ACHN (cell line): Measurements from ENCODE around the gene ASPG.

Source experiments
- DNase-seq: peaks from one replicate; pipeline ENCODE4 v3.0.0-alpha.2; 2015
- in situ Hi-C: cut with HindIII; loops from 2 replicates; pipeline ENCODE4 v1.10.0; 2017; ENCODE audit warnings: low sequenced_read_pairs, low pct_ligation_motif_present, low pct_unique_long_range_greater_than_20kb

The ASPG gene

GRCh38 chr14:104126753-104127152, 41.3 kb downstream of the ASPG start:
- in situ Hi-C loops: no loop called here
- no peak for DNase-seq

- no peak for DNase-seq
- in situ Hi-C loops: no loop called here
These were observed 43.5 kb downstream of the ASPG start for GRCh38 chr14:104128981-104129380.

- in situ Hi-C loops: no loop called here
- no peak for DNase-seq
These were observed 44.1 kb downstream of the ASPG start for GRCh38 chr14:104129556-104129955.

GRCh38 chr14:104130974-104131651, 45.6 kb downstream of the ASPG start:
- peak; percentile 46 for DNase-seq
- in situ Hi-C loops: no loop called here

GRCh38 chr14:104131968-104132732, 46.6 kb downstream of the ASPG start:
- in situ Hi-C loops: no loop called here
- DNase-seq: no peak

- in situ Hi-C loops: no loop called here
- DNase-seq: no peak
These were observed 47.5 kb downstream of the ASPG start for GRCh38 chr14:104132981-104133380.

- DNase-seq: no peak
- in situ Hi-C loops: no loop called here
These were observed 48.0 kb downstream of the ASPG start for GRCh38 chr14:104133496-104133895.

- no peak for DNase-seq
- in situ Hi-C loops: no loop called here
These were observed 48.8 kb downstream of the ASPG start for GRCh38 chr14:104134061-104134965.

- DNase-seq: peak; percentile 11
These were observed 49.8 kb downstream of the ASPG start for GRCh38 chr14:104135121-104135903.

GRCh38 chr14:104135904-104136471, 50.5 kb downstream of the ASPG start:
- no peak for DNase-seq
- in situ Hi-C loops: no loop called here

More at GRCh38 chr14:104135121-104135903, 49.8 kb downstream of the ASPG start:
- in situ Hi-C loops: no loop called here

GRCh38 chr14:104136472-104137296, 51.2 kb downstream of the ASPG start:
- in situ Hi-C loops: no loop called here
- no peak for DNase-seq

GRCh38 chr14:104137297-104138097, 52.0 kb downstream of the ASPG start:
- in situ Hi-C loops: no loop called here
- DNase-seq: peak; percentile 36

- in situ Hi-C loops: no loop called here
- DNase-seq: peak; percentile 17
These were observed 52.7 kb downstream of the ASPG start, which contains the start of gene KIF26A for GRCh38 chr14:104138098-104138717. TSS of gene KIF26A (plus strand) at chr14:104138587. CDS start at chr14:104138723, 136 bp downstream.

GRCh38 chr14:104138718-104139459, 53.4 kb downstream of the ASPG start:
- no peak for DNase-seq
- in situ Hi-C loops: no loop called here

GRCh38 chr14:104139460-104140212, 54.1 kb downstream of the ASPG start:
- no peak for DNase-seq
- in situ Hi-C loops: no loop called here
